ENCODE measurements around the gene PANX1.

DNA sequence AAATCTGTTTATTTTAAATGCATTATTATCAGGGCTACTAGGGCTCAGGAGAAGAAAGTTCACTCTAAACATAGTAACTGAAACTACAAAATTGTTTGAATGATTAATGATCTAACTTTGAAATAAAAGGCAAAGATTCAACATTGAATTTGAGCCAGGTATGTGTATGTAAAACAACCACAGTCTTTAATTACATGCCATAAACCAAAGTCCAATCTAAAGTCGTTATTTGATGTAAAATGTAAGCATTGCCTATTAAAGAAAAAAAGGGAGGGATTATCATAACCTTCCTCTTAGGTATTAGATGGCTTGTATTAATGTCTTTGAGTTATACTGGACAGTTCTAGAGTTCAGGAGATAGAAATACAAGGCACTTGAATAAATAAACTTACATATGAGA lies 25.2 kb upstream of the PANX1 start:
- no peak for TF ChIP-seq EZH2 (IDR thresholded peaks at IDR 0.05; ENCODE audit: borderline replicate concordance, low read length)
- no peak for TF ChIP-seq CTCF (IDR thresholded peaks at IDR 0.05; ENCODE audit: low read length)

All from OCI-LY1 (cell line).